Cardiac muscle cell (in vitro differentiated cells and primary cell): ENCODE results near the gene SPIB. TPM values are rescaled to one million over a fixed set of nuclear protein-coding genes. Genes with fewer than 3 reads are reported as not detected.

ENCODE experiments used
- DNase-seq, 2 donors: peaks; one replicate each; pipeline versions ENCODE4 v3.0.0 to v3.0.0-alpha.2; 2010 to 2017; ENCODE audit warnings: low read depth in 1 of 2, low spot score in 1 of 2
- H3K27ac ChIP-seq: fragments of 200-600 bp; sonication (generic); 2 replicates; pipeline ENCODE4 v1.5.1; 2016
- H3K27me3 ChIP-seq: fragments of 200-600 bp; sonication (generic); 2 replicates; pipeline ENCODE4 v1.6.0; 2016; ENCODE audit warnings: control low read depth
- H3K36me3 ChIP-seq: fragments of 200-600 bp; sonication (generic); 2 replicates; pipeline ENCODE4 v1.5.1; 2016; ENCODE audit warnings: control low read depth
- H3K4me1 ChIP-seq: fragments of 200-600 bp; sonication (generic); 2 replicates; pipeline ENCODE4 v1.8.1; 2017; ENCODE audit warnings: low read depth, mild to moderate bottlenecking, mixed run types
- H3K4me3 ChIP-seq: fragments of 200-600 bp; sonication (generic); 2 replicates; pipeline ENCODE4 v1.5.1; 2016; ENCODE audit warnings: mild to moderate bottlenecking
- H3K9me3 ChIP-seq: fragments of 200-600 bp; sonication (generic); 2 replicates; pipeline ENCODE4 v1.5.1; 2017; ENCODE audit warnings: low read depth, mild to moderate bottlenecking, control low read depth
- polyA plus RNA-seq: library from polyadenylated mRNA; unstranded; fragments of >200 nt; fragmentation: Nextera tagmentation; extraction: Ambion mirVana; gene quantifications from 2 replicates; pipeline ENCODE4 v1.2.1, GENCODE V29; 2016
- total RNA-seq: library from RNA; depleted of rRNA; stranded (reverse); fragments of >200 nt; gene quantifications from 2 replicates; pipeline ENCODE4 v1.2.3, GENCODE V29; 2016
- TF ChIP-seq, protein P1 (sequence below): IDR thresholded peaks from 2 replicates; pipeline ENCODE4 v1.5.1; 2012; ENCODE audit warnings: low read depth, mild to moderate bottlenecking, low read length

Gene SPIB
- total and polyA plus RNA-seq, 2 experiments from 2014 or later, result 0.15 to 1.5 TPM

DNA sequence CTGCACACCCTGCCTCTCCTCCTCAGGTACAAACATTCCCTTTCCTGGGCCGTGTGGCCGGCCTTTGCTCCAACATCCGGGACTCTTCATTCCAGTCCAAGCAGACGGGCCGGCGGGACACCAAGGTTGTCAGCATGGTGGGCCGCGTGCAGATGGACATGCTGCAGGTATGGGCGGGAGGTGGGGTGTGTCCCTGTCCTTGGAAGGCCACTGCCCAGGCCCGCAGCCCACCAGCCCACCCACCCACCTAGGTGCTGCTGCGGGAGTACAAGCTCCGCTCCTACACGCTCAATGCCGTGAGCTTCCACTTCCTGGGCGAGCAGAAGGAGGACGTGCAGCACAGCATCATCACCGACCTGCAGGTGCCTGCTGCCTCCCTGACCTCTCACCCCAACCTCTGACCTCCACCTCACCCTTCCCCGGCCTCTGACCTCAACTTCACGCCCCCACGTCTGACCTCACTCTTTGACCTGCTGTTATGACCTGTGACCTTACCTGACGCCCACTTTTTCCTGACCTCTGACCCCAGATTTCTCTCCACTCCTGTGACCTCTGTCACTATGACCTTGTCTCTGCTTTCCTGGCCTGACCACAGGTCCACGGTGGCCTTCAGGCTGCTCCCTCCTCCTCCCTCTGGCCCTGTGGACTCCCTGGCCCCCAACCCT lies 12.4 kb upstream of the SPIB start:
- Histone ChIP-seq H3K27me3 (no peaks in the 10 kb centered on the region), H3K36me3 (peaks cover 5% of the 10 kb centered on the region), H3K27ac (no peak overlapping the region), H3K9me3 (no peaks in the 10 kb centered on the region), H3K4me3 (no peak overlapping the region), H3K4me1 (no peaks in the 10 kb centered on the region)
- TF ChIP-seq, protein P1, sequence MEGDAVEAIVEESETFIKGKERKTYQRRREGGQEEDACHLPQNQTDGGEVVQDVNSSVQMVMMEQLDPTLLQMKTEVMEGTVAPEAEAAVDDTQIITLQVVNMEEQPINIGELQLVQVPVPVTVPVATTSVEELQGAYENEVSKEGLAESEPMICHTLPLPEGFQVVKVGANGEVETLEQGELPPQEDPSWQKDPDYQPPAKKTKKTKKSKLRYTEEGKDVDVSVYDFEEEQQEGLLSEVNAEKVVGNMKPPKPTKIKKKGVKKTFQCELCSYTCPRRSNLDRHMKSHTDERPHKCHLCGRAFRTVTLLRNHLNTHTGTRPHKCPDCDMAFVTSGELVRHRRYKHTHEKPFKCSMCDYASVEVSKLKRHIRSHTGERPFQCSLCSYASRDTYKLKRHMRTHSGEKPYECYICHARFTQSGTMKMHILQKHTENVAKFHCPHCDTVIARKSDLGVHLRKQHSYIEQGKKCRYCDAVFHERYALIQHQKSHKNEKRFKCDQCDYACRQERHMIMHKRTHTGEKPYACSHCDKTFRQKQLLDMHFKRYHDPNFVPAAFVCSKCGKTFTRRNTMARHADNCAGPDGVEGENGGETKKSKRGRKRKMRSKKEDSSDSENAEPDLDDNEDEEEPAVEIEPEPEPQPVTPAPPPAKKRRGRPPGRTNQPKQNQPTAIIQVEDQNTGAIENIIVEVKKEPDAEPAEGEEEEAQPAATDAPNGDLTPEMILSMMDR, result no peak
- DNase-seq, result no peak

DNA sequence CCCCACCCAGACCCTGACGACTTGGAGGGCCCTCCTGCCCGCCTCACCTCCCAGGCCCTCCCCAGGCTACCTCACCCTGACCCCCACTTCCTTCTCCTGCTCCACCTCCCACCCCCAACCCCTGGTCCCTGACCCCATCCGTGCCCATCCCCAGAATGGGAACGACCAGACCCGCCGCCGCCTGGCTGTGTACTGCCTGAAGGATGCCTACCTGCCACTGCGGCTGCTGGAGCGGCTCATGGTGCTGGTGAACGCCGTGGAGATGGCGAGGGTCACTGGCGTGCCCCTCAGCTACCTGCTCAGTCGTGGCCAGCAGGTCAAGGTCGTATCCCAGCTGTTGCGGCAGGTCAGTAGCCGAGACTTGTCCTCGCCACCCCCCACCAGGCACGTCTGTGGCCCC lies 11.9 kb upstream of the SPIB start:
- Histone ChIP-seq H3K27ac (no peak overlapping the region), H3K4me1 (no peaks in the 10 kb centered on the region), H3K27me3 (no peaks in the 10 kb centered on the region), H3K4me3 (no peak overlapping the region), H3K36me3 (peaks cover 5% of the 10 kb centered on the region), H3K9me3 (no peaks in the 10 kb centered on the region)
- no peak for DNase-seq
- TF ChIP-seq, protein P1, result no peak

DNA sequence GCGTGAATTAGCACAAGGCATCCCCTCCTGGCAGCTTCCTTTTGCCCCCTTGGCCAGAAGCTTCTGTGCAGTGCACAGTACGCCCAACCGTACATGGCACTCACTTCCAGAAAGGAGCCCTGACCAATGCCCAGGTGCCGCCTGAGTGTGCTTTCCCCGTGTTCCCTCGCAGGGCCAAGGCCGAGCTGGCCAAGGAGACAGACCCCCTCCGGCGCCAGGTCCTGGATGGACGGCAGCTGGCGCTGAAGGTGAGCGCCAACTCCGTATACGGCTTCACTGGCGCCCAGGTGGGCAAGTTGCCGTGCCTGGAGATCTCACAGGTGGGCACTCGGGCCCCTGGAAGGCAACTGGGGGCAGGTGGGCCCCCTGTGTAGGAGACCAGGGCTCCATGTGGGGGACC lies 9.4 kb upstream of the SPIB start:
- no peak for DNase-seq
- no peak overlapping the region for H3K4me3 ChIP-seq
- H3K36me3 ChIP-seq, result peaks cover 5% of the 10 kb centered on the region
- H3K9me3 ChIP-seq, result no peaks in the 10 kb centered on the region
- TF ChIP-seq, protein P1, result no peak
- no peak overlapping the region for H3K27ac ChIP-seq
- no peaks in the 10 kb centered on the region for H3K27me3 ChIP-seq
- no peaks in the 10 kb centered on the region for H3K4me1 ChIP-seq

DNA sequence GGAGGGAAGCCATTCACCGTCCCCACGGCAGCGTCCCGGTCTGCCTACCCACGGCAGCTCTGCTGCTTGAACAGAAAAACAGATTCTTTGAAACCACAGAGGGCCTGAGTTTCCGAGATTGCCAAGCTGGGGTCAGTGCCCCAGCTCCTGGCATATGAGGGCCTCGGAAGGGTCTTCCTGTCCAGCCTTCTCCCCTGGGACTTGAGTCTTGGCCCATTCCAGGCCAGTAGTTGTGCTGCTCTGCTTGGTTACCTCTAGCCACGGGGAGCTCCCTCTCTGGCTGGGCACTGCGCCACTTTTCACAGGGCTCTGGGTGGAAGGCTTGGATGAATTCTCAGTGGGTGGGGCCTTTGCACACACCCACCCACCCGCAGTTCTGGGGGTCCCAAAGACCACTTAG lies 8.6 kb upstream of the SPIB start:
- no peak overlapping the region for H3K27ac ChIP-seq
- TF ChIP-seq, protein P1, result no peak
- DNase-seq, result no peak

DNA sequence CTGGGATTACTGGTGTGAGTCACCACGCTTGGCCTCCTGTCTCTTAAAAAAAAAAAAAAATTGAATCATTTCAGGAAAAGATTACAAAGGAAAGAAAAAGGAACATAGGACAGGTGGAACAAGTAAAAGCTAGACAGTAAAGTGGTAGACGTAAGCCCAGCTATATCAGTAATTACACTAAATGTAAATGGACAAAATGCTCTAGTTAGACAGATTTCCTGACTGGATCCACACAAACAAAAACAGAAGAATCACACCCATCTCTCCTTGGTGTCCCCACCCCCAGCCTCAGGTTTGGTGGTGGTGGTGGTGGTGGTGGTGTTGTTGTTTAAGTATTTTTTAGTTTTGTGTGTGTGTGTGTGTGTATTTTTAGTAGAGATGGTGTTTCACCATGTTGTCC lies 6.3 kb upstream of the SPIB start:
- TF ChIP-seq, protein P1, result no peak
- H3K4me3 ChIP-seq, result no peak overlapping the region
- H3K27me3 ChIP-seq, result no peaks in the 10 kb centered on the region
- no peaks in the 10 kb centered on the region for H3K4me1 ChIP-seq
- no peaks in the 10 kb centered on the region for H3K9me3 ChIP-seq
- no peak for DNase-seq
- H3K36me3 ChIP-seq, result peaks cover 5% of the 10 kb centered on the region
- no peak overlapping the region for H3K27ac ChIP-seq

More for the DNA sequence above, 8.6 kb upstream of the SPIB start:
- peaks cover 5% of the 10 kb centered on the region for H3K36me3 ChIP-seq
- no peaks in the 10 kb centered on the region for H3K9me3 ChIP-seq
- H3K4me3 ChIP-seq, result no peak overlapping the region
- H3K27me3 ChIP-seq, result no peaks in the 10 kb centered on the region
- no peaks in the 10 kb centered on the region for H3K4me1 ChIP-seq
